RKO (cell line): Measurements from ENCODE around the gene MRS2.
"Not testable (repeated sequence)": the region's sequence is repeated elsewhere in the genome, so short reads cannot be mapped to it uniquely, and the experiment has no call there.

Experiments
- DNase-seq: peaks from one replicate; pipeline ENCODE4 v3.0.0-alpha.2; 2016; ENCODE audit warnings: low spot score

The MRS2 gene

DNA sequence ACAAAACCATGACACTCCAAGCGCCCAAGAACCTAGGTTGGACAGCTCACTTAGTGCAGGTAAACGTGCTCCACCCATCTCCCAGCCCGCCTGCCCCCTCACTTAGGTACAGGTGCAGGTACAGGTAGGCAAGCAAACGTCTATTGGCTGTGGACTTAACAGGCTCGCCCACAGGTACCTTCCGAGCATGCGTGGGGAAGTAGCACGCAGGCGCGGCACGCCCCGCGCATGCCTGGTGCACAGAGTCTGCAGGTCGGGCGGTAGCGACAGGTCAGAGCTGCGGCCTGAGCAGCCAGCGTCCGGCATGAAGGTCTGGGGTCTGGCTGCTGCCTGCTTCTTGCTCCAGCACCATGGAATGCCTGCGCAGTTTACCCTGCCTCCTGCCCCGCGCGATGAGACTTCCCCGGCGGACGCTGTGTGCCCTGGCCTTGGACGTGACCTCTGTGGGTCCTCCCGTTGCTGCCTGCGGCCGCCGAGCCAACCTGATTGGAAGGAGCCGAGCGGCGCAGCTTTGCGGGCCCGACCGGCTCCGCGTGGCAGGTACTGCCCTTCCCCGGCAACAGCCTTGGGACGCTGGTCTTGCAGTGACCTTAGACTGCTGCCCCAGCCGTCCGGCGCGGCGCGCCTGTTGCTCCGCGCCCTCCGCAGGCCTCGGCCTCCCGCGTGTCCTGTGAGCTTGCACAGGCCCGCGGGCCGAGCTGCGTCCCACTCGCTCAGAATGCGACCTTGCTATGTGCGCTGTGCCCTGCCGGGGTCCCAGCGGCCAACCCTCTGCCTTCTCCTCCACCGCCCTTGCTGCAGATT is at the start of gene MRS2:
Gene MRS2 (plus strand): TSS at position 240 of the 804 bp plus-strand sequence. CDS start 111 bp downstream, at position 351.
- DNase-seq, result peak; percentile 80

DNA sequence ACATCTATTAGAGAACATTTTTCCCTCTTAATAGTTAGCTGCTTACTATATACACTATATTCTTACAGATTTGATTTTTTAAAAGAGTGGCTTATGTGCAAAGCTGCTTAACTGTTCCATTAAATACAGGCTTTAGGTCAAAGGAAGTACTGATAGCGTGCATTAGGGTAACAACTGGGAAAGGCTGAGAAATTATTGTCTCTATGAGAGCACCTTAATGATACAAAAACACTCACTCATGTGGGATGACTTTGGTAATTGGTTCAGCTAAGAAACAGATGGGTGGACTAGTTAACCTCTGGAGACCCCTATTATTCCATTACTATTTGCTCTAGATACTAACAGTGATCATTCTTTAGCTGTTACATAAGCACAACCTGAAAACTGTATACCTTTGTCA is 48.9 kb upstream of the MRS2 start:
- DNase-seq, result no peak

DNA sequence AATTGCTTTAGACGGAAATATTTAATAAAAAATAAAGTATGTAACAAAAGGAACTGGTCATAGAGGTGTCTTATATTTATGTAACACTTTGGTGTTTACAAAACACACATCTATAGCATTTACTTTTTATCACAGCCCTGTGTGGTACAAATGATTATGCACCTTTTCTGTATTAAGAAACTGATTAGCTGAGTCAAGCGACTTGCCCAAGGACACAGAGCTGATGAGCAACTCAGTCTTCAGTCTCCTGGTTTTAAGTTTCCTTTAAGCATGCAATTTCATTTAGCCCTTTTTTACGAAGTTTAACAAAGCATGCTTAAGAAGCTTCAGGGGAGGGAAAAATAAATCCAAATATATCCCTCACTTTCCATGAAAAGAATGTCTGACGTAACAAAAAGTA is 47.3 kb upstream of the MRS2 start:
- DNase-seq, result no peak

DNA sequence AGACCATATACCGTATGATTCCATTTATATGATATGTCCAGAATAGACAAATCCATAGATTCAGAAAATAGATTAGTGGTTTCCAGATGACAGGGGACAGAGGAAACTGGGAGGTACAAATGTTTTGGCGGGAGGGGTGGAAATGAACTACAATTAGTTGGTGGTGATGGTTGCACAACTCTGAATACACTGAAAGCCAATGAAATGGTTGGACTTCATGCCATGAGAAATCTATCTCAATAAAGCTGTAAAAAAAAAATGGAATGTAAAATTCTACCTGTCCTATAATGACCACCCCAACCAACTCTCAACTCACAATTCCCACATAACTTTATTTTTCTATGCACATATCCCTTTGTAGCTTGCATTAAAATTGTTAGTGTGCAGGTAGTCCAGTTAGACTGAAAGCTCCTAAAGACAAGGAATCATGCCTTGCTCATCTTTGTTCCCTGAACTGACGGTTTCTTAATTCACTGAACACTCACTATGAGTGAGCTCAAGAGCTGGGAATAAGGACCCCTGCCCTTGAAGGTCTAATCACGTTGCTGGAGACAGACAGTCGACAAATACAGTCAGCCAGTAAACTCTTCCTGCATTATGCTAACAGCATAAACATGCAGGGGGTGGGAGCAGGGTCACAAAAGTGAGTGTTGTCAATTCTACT is 46.3 kb upstream of the MRS2 start:
- no peak for DNase-seq

- no peak for DNase-seq
These were observed 45.2 kb upstream of the MRS2 start, which contains the start of gene DCDC2 for GRCh38 chr6:24357336-24358218. TSS of gene DCDC2 (minus strand) at chr6:24358059. CDS start at chr6:24357750, 309 bp downstream.

GRCh38 chr6:24358219-24358821 is 44.4 kb upstream of the MRS2 start:
- DNase-seq, result no peak

DNA sequence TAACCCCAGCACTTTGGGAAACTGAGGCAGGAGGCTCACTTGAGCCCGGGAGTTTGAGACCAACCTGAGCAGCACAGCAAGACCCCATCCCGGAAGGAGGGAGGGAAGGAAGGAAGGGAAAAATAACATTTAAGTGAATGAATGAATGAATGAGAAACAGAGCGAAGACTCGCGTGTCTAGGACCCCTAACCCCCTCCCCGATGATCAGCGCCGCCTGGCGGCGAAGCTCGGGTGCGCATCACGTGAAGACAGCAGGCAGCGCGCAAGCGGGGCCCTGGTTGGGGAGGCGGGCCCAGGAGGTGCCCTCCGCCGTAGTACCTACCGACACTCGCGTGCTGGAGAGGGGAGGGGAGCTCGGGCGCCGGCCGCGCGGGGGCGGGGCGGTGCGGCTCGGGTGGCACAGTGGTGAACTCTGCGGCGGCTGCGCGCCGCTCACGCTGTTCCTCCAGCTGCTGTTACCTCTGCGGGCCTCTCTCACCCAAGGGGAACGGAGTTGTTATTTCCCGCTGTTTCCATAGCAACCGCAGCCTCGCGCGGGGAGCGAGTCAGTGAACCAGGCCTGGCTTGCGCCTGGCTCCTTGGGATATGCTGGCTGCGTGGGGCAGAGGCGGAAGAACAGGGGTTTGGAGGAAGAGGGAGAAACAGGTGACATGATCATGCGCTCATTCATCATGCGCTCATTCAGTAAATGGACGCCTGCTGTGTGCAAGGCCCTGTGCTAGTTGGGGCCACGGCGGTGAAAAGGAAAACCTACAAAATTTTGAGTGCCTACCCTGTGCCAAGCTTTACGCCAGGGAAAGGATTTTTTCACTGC is 42.9 kb upstream of the MRS2 start:
- DNase-seq, result peak; percentile 91

DNA sequence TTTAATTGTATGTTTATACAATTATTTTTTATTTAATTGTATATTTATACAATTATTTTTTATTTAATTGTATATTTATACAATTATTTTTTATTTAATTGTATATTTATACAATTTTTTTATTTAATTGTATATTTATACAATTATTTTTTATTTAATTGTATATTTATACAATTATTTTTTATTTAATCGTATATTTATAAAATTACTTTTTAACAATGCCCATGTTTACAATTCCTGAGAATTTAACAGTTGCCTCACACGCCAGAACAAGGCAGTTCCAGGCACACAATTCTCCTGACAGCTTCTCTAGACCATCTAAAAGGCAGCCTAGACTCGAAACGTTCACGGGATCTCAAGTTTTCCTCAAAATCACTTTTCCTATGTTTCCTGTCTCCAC is 40.4 kb upstream of the MRS2 start:
- DNase-seq, result not testable (repeated sequence)

GRCh38 chr6:24365103-24365633 is 37.6 kb upstream of the MRS2 start:
- DNase-seq, result not testable (repeated sequence)

- no peak for DNase-seq
These were observed 28.1 kb upstream of the MRS2 start for GRCh38 chr6:24374612-24375011.

- no peak for DNase-seq
These were observed 25.9 kb upstream of the MRS2 start for GRCh38 chr6:24376871-24377270.

- no peak for DNase-seq
These were observed 24.2 kb upstream of the MRS2 start for GRCh38 chr6:24378473-24379097.

DNA sequence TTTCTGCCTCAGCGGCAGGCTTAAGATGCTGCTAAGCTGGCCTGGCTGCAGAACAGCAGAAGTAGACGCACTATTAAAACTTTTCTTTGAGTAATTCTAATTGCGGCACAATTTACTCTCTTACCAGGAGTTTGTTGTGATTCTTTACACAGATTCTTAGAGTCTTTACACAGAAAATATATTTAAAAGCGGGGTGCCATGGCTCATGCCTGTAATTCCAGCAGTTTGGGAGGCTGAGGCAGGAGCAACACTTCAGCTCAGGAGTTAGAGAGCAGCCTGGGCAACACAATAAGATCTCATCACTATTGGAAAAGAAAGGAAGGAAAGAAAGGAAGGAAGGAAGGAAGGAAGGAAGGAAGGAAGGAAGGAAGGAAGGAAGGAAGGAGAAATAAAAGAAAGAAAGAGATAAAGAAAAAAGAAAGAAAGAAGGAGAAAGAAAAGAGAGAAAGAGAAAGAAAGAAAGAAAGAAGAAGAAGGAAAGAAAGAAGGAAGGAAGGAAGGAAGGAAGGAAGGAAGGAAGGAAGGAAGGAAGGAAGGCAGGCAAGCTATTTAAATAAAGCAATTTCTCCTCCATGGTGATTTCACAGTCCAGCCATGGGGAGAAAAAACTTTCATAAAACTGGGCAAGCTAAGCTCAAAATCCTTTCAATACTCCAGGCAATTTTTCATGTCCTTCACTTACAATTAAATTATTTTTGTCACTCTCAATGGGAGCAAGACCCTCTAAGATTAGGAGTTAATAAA is 21.1 kb upstream of the MRS2 start:
- no peak for DNase-seq

DNA sequence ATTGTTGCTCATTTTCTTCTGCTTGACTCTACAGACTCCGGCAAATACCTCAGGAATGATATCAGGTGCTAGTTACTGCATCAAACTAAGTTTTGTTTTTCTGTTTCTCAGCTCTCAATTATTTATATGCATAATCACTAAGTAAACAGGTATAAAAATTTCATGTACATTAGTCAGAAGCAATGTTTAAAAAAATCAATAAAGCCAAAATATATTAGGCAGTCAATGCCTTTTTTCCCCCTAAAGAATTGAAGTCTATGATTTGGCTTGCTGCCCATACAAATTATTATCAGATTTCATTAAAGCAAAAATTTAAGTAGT is 20.6 kb upstream of the MRS2 start:
- no peak for DNase-seq

- DNase-seq, result not testable (repeated sequence)
These were observed 19.7 kb upstream of the MRS2 start for GRCh38 chr6:24382891-24383494.

DNA sequence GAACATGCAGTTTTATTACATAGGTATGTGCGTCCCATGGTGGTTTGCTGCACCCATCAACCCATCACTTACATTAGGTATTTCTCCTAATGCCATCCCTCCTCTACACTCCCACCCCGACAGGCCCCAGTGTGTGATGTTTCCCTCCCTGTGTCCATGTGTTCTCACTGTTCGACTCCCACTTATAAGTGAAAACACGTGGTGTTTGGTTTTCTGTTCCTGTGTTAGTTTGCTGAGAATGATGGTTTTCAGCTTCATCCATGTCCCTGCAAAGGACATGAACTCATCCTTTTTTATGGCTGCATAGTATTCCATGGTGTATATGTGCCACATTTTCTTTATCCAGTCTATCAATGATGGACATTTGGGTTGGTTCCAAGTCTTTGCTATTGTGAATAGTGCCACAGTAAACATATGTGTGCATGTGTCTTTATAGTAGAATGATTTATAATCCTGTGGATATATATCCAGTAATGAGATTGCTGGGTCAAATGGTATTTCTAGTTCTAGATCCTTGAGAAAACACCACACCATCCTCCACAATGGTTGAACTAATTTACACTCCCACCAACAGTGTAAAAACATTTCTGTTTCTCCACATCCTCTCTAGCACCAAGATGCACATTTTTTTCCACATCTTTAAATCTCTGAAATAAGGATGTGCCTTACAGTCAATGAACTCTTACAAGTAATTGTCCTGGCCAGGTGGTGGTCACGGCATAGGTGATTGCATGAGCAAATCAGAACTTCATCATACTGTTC is 18.2 kb upstream of the MRS2 start:
- not testable (repeated sequence) for DNase-seq

DNA sequence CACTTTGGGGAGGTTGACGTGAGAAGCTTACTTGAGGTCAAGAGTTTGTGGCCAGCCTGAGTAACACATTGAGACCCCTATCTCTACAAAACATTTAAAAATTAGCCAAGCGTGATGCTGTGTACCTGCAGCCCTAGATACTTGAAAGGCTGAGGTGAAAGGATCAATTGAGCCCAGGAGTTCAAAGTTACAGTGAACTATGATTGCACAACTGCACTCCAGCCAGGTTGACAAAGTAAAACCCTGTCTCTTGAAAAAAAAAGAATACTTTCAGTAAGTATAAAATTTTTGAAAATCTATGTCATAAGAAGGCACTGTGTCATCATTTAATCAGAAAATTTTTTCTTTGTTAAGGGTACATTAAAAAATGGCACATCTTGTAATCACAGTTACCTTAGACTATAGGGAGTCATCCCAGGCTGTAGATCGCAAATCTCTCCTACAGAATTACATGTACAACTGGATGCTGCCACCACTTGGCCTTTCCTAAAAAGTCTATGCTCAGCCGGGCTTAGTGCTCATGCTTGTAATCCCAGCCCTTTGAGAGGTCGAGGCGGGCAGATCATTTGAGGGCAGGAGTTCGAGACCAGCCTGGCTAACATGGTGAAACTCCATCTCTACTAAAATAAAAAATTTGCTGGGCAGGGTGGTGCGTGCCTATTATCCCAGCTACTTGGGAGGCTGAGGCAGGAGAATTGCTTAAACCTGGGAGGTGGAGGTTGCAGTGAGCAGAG is 17.0 kb upstream of the MRS2 start:
- no peak for DNase-seq

DNA sequence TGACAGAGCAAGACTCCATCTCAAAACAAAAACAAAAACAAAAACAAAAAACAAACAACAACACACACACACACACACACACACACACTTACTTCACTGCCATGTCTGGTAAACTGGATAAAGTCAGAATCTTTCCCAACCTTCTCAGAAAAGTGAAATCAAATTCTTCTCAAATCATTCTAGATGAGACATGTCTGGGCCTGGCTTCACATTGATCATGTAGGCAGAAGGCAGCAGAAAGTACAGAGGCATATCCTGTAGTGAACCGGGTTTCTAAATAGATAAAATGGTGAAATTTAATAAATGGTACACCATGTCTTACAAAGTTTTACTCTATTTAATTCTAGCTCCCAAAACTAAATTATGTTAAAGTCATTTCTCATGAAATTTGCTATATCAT is 14.9 kb upstream of the MRS2 start:
- no peak for DNase-seq
